DOHH2 (cell line): ENCODE data around the gene DDX55.

Experiments used
- H3F3A ChIP-seq: fragments of 200-600 bp; sonication (generic), shearing (Covaris generic); 2 replicates; pipeline ENCODE4 v1.6.0; 2016; ENCODE audit warnings: antibody characterized with exemption, mild to moderate bottlenecking; ENCODE audit not compliant: control insufficient read depth, insufficient read depth
- H3K27ac ChIP-seq: fragments of 200-600 bp; sonication (generic); 2 replicates; pipeline ENCODE4 v1.5.1; 2014; ENCODE audit warnings: low read depth, mild to moderate bottlenecking, low read length, moderate library complexity
- H3K27me3 ChIP-seq: fragments of 200-600 bp; sonication (generic); 2 replicates; pipeline ENCODE4 v1.6.1; 2014; ENCODE audit warnings: mild to moderate bottlenecking, low read length, mixed read lengths; ENCODE audit not compliant: control insufficient read depth
- H3K36me3 ChIP-seq: fragments of 200-600 bp; sonication (generic); 2 replicates; pipeline ENCODE4 v1.6.1; 2014; ENCODE audit warnings: mild to moderate bottlenecking, low read length, moderate library complexity, mixed read lengths; ENCODE audit not compliant: control insufficient read depth
- H3K4me1 ChIP-seq: fragments of 200-600 bp; sonication (generic); 2 replicates; pipeline ENCODE4 v1.6.1; 2014; ENCODE audit warnings: mild to moderate bottlenecking, low read length, mixed read lengths; ENCODE audit not compliant: control insufficient read depth
- H3K4me2 ChIP-seq: fragments of 200-600 bp; sonication (generic); 2 replicates; pipeline ENCODE4 v1.6.0; 2014; ENCODE audit warnings: mild to moderate bottlenecking, low read length, moderate library complexity
- H3K4me3 ChIP-seq: fragments of 200-600 bp; sonication (generic); 2 replicates; pipeline ENCODE4 v1.5.1; 2014; ENCODE audit warnings: mild to moderate bottlenecking, low read length, mixed read lengths
- H3K79me2 ChIP-seq: fragments of 200-600 bp; sonication (generic); 2 replicates; pipeline ENCODE4 v1.6.1; 2014; ENCODE audit warnings: mild to moderate bottlenecking, low read length, mixed read lengths; ENCODE audit not compliant: control insufficient read depth
- H3K9me2 ChIP-seq: fragments of 200-600 bp; sonication (generic); replicated peaks from 2 replicates; pipeline ENCODE4 v1.6.1; 2014; ENCODE audit warnings: mild to moderate bottlenecking, low read length, mixed read lengths; ENCODE audit not compliant: control insufficient read depth
- H3K9me3 ChIP-seq: fragments of 200-600 bp; sonication (generic); 2 replicates; pipeline ENCODE4 v1.6.1; 2014; ENCODE audit warnings: antibody characterized with exemption, low read length, mixed read lengths; ENCODE audit not compliant: control insufficient read depth, insufficient read depth
- H4K20me1 ChIP-seq: fragments of 200-600 bp; sonication (generic); 2 replicates; pipeline ENCODE4 v1.6.0; 2014; ENCODE audit warnings: low read depth, mild to moderate bottlenecking, antibody characterized with exemption, low read length, moderate library complexity; ENCODE audit not compliant: control insufficient read depth, insufficient read depth
- EZH2phosphoT487 ChIP-seq: fragments of 200-600 bp; sonication (generic); IDR thresholded peaks from 2 replicates; pipeline ENCODE4 v1.6.1; 2017; ENCODE audit warnings: borderline replicate concordance, mild to moderate bottlenecking, antibody characterized with exemption, low read length, moderate library complexity, mixed read lengths
- TF ChIP-seq, protein P1 (sequence below): fragments of 200-600 bp; sonication (generic); IDR thresholded peaks from one replicate; pipeline ENCODE4 v1.5.1; 2014; ENCODE audit warnings: antibody characterized with exemption, mild to moderate bottlenecking, low read depth, low read length; ENCODE audit not compliant: poor library complexity, severe bottlenecking

DDX55 gene

DNA sequence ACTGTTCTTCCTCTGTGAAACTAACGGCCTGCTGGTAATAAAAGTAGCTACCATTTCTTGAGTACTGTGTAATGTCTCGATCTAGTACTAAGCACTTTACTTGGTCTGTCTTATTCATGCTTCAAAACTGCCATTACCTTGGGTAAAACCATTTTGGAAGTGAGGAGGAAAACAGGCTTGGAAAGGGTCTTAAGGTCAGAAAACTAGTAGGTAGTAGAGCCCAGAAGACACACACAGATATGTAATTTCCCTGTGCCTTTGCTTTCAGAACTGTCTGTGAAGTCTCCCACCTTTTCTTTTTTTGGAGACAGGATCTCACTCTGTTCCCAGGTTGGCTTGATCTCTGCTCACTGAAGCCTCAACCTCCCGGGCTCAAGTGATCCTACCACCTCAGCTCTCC, 3.4 kb upstream of the DDX55 start:
- Histone ChIP-seq H3K27me3 (no peaks in the 10 kb centered on the region), H3K4me1 (peaks cover 17% of the 10 kb centered on the region), H3K27ac (no peak overlapping the region), H3K4me3 (no peak overlapping the region), H3K79me2 (peaks cover 70% of the 10 kb centered on the region), H3K4me2 (no peak overlapping the region), H3F3A (peaks cover 39% of the 10 kb centered on the region), H4K20me1 (no peaks in the 10 kb centered on the region), H3K9me3 (no peaks in the 10 kb centered on the region), H3K36me3 (peaks cover 73% of the 10 kb centered on the region), H3K9me2 (no peaks in the 10 kb centered on the region)
- TF ChIP-seq, protein P1, sequence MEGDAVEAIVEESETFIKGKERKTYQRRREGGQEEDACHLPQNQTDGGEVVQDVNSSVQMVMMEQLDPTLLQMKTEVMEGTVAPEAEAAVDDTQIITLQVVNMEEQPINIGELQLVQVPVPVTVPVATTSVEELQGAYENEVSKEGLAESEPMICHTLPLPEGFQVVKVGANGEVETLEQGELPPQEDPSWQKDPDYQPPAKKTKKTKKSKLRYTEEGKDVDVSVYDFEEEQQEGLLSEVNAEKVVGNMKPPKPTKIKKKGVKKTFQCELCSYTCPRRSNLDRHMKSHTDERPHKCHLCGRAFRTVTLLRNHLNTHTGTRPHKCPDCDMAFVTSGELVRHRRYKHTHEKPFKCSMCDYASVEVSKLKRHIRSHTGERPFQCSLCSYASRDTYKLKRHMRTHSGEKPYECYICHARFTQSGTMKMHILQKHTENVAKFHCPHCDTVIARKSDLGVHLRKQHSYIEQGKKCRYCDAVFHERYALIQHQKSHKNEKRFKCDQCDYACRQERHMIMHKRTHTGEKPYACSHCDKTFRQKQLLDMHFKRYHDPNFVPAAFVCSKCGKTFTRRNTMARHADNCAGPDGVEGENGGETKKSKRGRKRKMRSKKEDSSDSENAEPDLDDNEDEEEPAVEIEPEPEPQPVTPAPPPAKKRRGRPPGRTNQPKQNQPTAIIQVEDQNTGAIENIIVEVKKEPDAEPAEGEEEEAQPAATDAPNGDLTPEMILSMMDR = no peak
- TF ChIP-seq EZH2phosphoT487 = no peak

DNA sequence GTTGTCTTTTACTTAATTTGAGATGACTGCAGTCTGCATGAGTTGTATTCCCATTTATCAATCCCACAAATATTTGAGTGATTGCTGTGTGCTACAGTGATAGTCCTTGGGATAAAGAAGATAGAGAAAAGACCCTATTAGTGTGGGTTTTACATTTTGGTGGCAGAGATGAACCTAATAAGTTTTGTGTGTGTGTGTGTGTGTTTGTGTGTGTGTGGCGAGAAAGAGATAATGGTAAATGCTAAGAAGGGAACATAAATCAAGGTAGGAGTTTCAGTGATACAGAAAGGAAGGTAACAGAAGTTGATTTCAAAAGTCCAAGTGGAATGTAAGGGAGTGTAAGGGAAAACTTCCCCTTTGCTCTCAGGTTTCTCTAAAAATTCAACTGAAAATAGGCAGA, 2.6 kb upstream of the DDX55 start:
- Histone ChIP-seq H3F3A (peaks cover 39% of the 10 kb centered on the region), H3K9me2 (no peaks in the 10 kb centered on the region), H3K4me1 (peaks cover 25% of the 10 kb centered on the region), H3K4me3 (no peak overlapping the region), H3K4me2 (no peak overlapping the region), H3K79me2 (peaks cover 70% of the 10 kb centered on the region), H3K27me3 (no peaks in the 10 kb centered on the region), H3K27ac (no peak overlapping the region), H3K9me3 (no peaks in the 10 kb centered on the region), H3K36me3 (peaks cover 73% of the 10 kb centered on the region), H4K20me1 (no peaks in the 10 kb centered on the region; the same call in 1 of the 2 replicates)
- TF ChIP-seq EZH2phosphoT487 = no peak
- TF ChIP-seq, protein P1 = no peak

DNA sequence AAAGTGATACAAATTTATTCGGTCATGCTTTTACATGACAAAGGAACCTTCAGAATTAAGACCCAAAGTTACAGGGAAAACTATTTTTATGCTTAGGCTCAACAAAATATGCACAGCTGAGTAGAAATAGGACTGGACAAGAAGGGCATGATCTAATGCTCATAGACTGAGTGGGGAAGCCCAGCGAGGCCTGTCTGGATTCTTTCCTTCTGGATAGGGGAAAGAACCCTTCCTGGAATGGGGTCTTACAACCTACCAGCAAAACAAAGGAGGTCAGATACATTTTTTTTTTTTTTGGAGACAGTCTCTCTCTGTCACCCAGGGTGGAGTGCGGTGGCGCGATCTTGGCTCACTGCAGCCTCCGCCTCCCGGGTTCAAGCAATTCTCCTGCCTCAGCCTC, 2.2 kb upstream of the DDX55 start:
- H3K27ac ChIP-seq = no peak overlapping the region
- H3K9me3 ChIP-seq = no peaks in the 10 kb centered on the region
- H3K4me1 ChIP-seq = peaks cover 27% of the 10 kb centered on the region
- H3K27me3 ChIP-seq = no peaks in the 10 kb centered on the region
- H3K36me3 ChIP-seq = peaks cover 75% of the 10 kb centered on the region
- no peaks in the 10 kb centered on the region for H3K9me2 ChIP-seq
- no peak for TF ChIP-seq EZH2phosphoT487
- TF ChIP-seq, protein P1 = no peak
- peaks cover 39% of the 10 kb centered on the region for H3F3A ChIP-seq
- H3K4me2 ChIP-seq = no peak overlapping the region
- H4K20me1 ChIP-seq = no peaks in the 10 kb centered on the region; the same call in 1 of the 2 replicates
- H3K79me2 ChIP-seq = peaks cover 72% of the 10 kb centered on the region
- no peak overlapping the region for H3K4me3 ChIP-seq
